Nucleus accumbens (tissue), 56 donors: Measurements from ENCODE around the gene RENBP.

Source experiments
- DNase-seq, 56 donors: peaks; one replicate each; lab custom pipeline; 2025; lab: John Stamatoyannopoulos, UW

Gene RENBP

GRCh38 chrX:153971450-153972367 lies 27.3 kb upstream of the RENBP start, which contains the start of gene HCFC1:
TSS of gene HCFC1 (minus strand) at chrX:153971818. CDS start at chrX:153970840, 978 bp downstream.
- peak in 54 of 56 donors; percentile 58 to 93 (median 85) for DNase-seq

- DNase-seq = peak in 55 of 56 donors; percentile 8 to 93 (median 81)
Observed at GRCh38 chrX:153971124-153971449, 26.6 kb upstream of the RENBP start.

GRCh38 chrX:153970357-153971123 lies 26.1 kb upstream of the RENBP start:
- DNase-seq = peak in 39 of 56 donors; percentile 14 to 86 (median 62)

GRCh38 chrX:153969904-153970356 lies 25.5 kb upstream of the RENBP start:
- DNase-seq = peak in 38 of 56 donors; percentile 14 to 77 (median 54)

- DNase-seq = peak in 4 of 56 donors; percentile 30 to 50 (median 37)
Observed at GRCh38 chrX:153969125-153969903, 24.9 kb upstream of the RENBP start.

- peak in 19 of 56 donors; percentile 9 to 44 (median 25) for DNase-seq
Observed at GRCh38 chrX:153968754-153969124, 24.3 kb upstream of the RENBP start.

GRCh38 chrX:153968255-153968654 lies 23.8 kb upstream of the RENBP start:
- no peak for DNase-seq

GRCh38 chrX:153967536-153968224 lies 23.2 kb upstream of the RENBP start:
- DNase-seq = no peak

- peak in 14 of 56 donors; percentile 8 to 55 (median 31) for DNase-seq
Observed at GRCh38 chrX:153966841-153967535, 22.5 kb upstream of the RENBP start.

- DNase-seq = peak in 11 of 56 donors; percentile 11 to 35 (median 18)
Observed at GRCh38 chrX:153966283-153966688, 21.8 kb upstream of the RENBP start.

- no peak for DNase-seq
Observed at GRCh38 chrX:153965406-153965805, 21.0 kb upstream of the RENBP start.

GRCh38 chrX:153964105-153964504 lies 19.7 kb upstream of the RENBP start:
- DNase-seq = no peak

GRCh38 chrX:153963546-153963945 lies 19.1 kb upstream of the RENBP start:
- DNase-seq = peak in 5 of 56 donors; percentile 5 to 41 (median 10)

- no peak for DNase-seq
Observed at GRCh38 chrX:153961292-153961691, 16.8 kb upstream of the RENBP start.

- no peak for DNase-seq
Observed at GRCh38 chrX:153960786-153961185, 16.3 kb upstream of the RENBP start.

- no peak for DNase-seq
Observed at GRCh38 chrX:153960077-153960476, 15.6 kb upstream of the RENBP start.

GRCh38 chrX:153959649-153960048 lies 15.2 kb upstream of the RENBP start:
- no peak for DNase-seq

GRCh38 chrX:153958605-153959004 lies 14.2 kb upstream of the RENBP start:
- no peak for DNase-seq

GRCh38 chrX:153957224-153957623 lies 12.8 kb upstream of the RENBP start:
- no peak for DNase-seq
